Liver (tissue), 9 donors: ENCODE results near the gene SEMA4G. TPM values are rescaled to one million over a fixed set of nuclear protein-coding genes. Genes with fewer than 3 reads are reported as not detected.
A peak's percentile ranks its signal among the peaks of the same experiment; 100 is the strongest.

Source experiments
- DNase-seq: peaks from one replicate; pipeline ENCODE4 v3.0.0-alpha.2; 2017; ENCODE audit warnings: low spot score
- H3K27ac ChIP-seq, 2 donors: one replicate each; pipeline ENCODE4 v1.7.0; 2013; ENCODE audit warnings: inconsistent platforms in 2 of 2, low read length in 2 of 2, control low read depth in 1 of 2, low read depth in 1 of 2, mild to moderate bottlenecking in 1 of 2
- H3K27me3 ChIP-seq, 4 donors: one replicate each; pipeline versions ENCODE4 v1.6.1 to v1.7.0; 2013; ENCODE audit warnings: low read length in 3 of 4, inconsistent platforms in 1 of 4, mild to moderate bottlenecking in 1 of 4, moderate library complexity in 1 of 4; ENCODE audit not compliant: control insufficient read depth in 4 of 4, insufficient read depth in 4 of 4
- H3K36me3 ChIP-seq, 4 donors: one replicate each; pipeline versions ENCODE4 v1.6.1 to v1.7.0; 2013; ENCODE audit warnings: low read length in 3 of 4, mild to moderate bottlenecking in 3 of 4, low read depth in 1 of 4, moderate library complexity in 1 of 4; ENCODE audit not compliant: control insufficient read depth in 4 of 4, insufficient read depth in 3 of 4
- H3K4me1 ChIP-seq, 4 donors: one replicate each; pipeline versions ENCODE4 v1.6.1 to v1.7.0; 2013; ENCODE audit warnings: low read length in 3 of 4, mild to moderate bottlenecking in 3 of 4, moderate library complexity in 1 of 4; ENCODE audit not compliant: control insufficient read depth in 4 of 4, insufficient read depth in 4 of 4
- H3K4me3 ChIP-seq, 3 donors: one replicate each; pipeline versions ENCODE4 v1.6.1 to v1.7.0; 2013; ENCODE audit warnings: low read length in 3 of 3, control low read depth in 1 of 3, low read depth in 1 of 3, mild to moderate bottlenecking in 1 of 3
- H3K9ac ChIP-seq, 2 donors: one replicate each; pipeline ENCODE4 v1.7.0; 2013; ENCODE audit warnings: low read length in 2 of 2, mild to moderate bottlenecking in 2 of 2, moderate library complexity in 2 of 2, control low read depth in 1 of 2, low read depth in 1 of 2
- H3K9me3 ChIP-seq, 4 donors: one replicate each; pipeline versions ENCODE4 v1.6.1 to v1.7.0; 2013; ENCODE audit warnings: low read length in 3 of 4; ENCODE audit not compliant: control insufficient read depth in 4 of 4
- CTCF ChIP-seq: fragments of 150-350 bp; IDR thresholded peaks from 2 replicates; pipeline ENCODE4 v1.5.1; 2017; ENCODE audit warnings: improper control_type of control experiment, low read depth, low read length; ENCODE audit not compliant: missing input control
- EGR1 ChIP-seq, 2 donors: IDR thresholded peaks; 2 replicates each; pipeline ENCODE4 v1.6.1; 2016 to 2018; ENCODE audit warnings: antibody characterized with exemption in 2 of 2, low read depth in 2 of 2
- FOXA1 ChIP-seq: IDR thresholded peaks from 2 replicates; pipeline ENCODE4 v1.6.1; 2016; ENCODE audit warnings: antibody characterized with exemption
- FOXA2 ChIP-seq: IDR thresholded peaks from 2 replicates; pipeline ENCODE4 v1.6.1; 2016; ENCODE audit warnings: antibody characterized with exemption
- GABPA ChIP-seq, 2 donors: IDR thresholded peaks in 1 of 2; conservative IDR thresholded peaks in 1 of 2; 2 replicates each; pipeline ENCODE4 v1.6.1; 2016; ENCODE audit warnings: antibody characterized with exemption in 2 of 2, mild to moderate bottlenecking in 1 of 2, moderate library complexity in 1 of 2
- HNF4A ChIP-seq, 2 donors: conservative IDR thresholded peaks; 2 replicates each; pipeline ENCODE4 v1.6.1; 2016; ENCODE audit warnings: antibody characterized with exemption in 2 of 2, mild to moderate bottlenecking in 2 of 2
- HNF4G ChIP-seq: IDR thresholded peaks from 2 replicates; pipeline ENCODE4 v1.6.1; 2016; ENCODE audit warnings: antibody characterized with exemption
- JUND ChIP-seq, 2 donors: IDR thresholded peaks; 2 replicates each; pipeline ENCODE4 v1.6.1; 2016; ENCODE audit warnings: antibody characterized with exemption in 2 of 2
- NR2F2 ChIP-seq: IDR thresholded peaks from 2 replicates; pipeline ENCODE4 v1.6.1; 2016; ENCODE audit warnings: antibody characterized with exemption
- RAD21 ChIP-seq, 2 donors: IDR thresholded peaks; 2 replicates each; pipeline ENCODE4 v1.6.1; 2016; ENCODE audit warnings: antibody characterized with exemption in 2 of 2, mild to moderate bottlenecking in 2 of 2
- REST ChIP-seq: IDR thresholded peaks from 2 replicates; pipeline ENCODE4 v1.6.1; 2016; ENCODE audit warnings: antibody characterized with exemption, mild to moderate bottlenecking
- RXRA ChIP-seq, 2 donors: IDR thresholded peaks; 2 replicates each; pipeline ENCODE4 v1.6.1; 2017 to 2018; ENCODE audit warnings: antibody characterized with exemption in 2 of 2, mild to moderate bottlenecking in 1 of 2
- SP1 ChIP-seq: IDR thresholded peaks from 2 replicates; pipeline ENCODE4 v1.6.1; 2018; ENCODE audit warnings: antibody characterized with exemption, mild to moderate bottlenecking
- TAF1 ChIP-seq: conservative IDR thresholded peaks from 2 replicates; pipeline ENCODE4 v1.6.1; 2016; ENCODE audit warnings: antibody characterized with exemption, mild to moderate bottlenecking
- YY1 ChIP-seq: IDR thresholded peaks from 2 replicates; pipeline ENCODE4 v1.6.1; 2016; ENCODE audit warnings: antibody characterized with exemption, mild to moderate bottlenecking
- WGBS: extraction: QIAGEN DNeasy Blood & Tissue Kit; methylation state at CpG from one replicate; pipeline ENCODE4 v1.1.7; 2013; 5-methylcytosine and 5-hydroxymethylcytosine counted together
- polyA plus RNA-seq, 2 donors: library from polyadenylated mRNA; stranded (reverse) in 1 of 2; unstranded in 1 of 2; fragments of 200-250 nt in 1 of 2; fragments of >200 nt in 1 of 2; fragmentation: Nextera tagmentation in 1 of 2; extraction: Ambion mirVana in 1 of 2; gene quantifications; one replicate each; pipeline versions ENCODE4 v1.2.1 to v1.2.3, GENCODE V29; 2013 to 2015
- total RNA-seq, 2 donors: library from RNA; depleted of rRNA; stranded (reverse); fragments of >200 nt; gene quantifications; one replicate each; pipeline ENCODE4 v1.2.3, GENCODE V29; 2014
- TF ChIP-seq, protein P1 (sequence below): IDR thresholded peaks from 2 replicates; pipeline ENCODE4 v1.6.1; 2016; ENCODE audit warnings: antibody characterized with exemption
- TF ChIP-seq, protein P2 (sequence below): IDR thresholded peaks from 2 replicates; pipeline ENCODE4 v1.6.1; 2016; ENCODE audit warnings: antibody characterized with exemption
- TF ChIP-seq, protein P3 (sequence below): IDR thresholded peaks from 2 replicates; pipeline ENCODE4 v1.6.1; 2016; ENCODE audit warnings: antibody characterized with exemption
- donor health status: healthy.
- donor health status: healthy.
- donor health status: healthy.
- donor health status: healthy.
- donor health status: healthy.

The SEMA4G gene
- total and polyA plus RNA-seq, 4 donors, result 13.9 to 56.0 (median 30.2) TPM

GRCh38 chr10:100978121-100978900 lies 9.0 kb downstream of the SEMA4G start (continued):
- TF ChIP-seq RAD21 (IDR thresholded peaks at IDR 0.05) (no peak), GABPA (IDR thresholded peaks at IDR 0.05 in 1 of 2, conservative IDR thresholded peaks at IDR 0.05 in 1 of 2) (no peak), FOXA2 (no peak), SP1 (no peak), RXRA (IDR thresholded peaks at IDR 0.05) (no peak), CTCF (no peak), EGR1 (IDR thresholded peaks at IDR 0.05; ENCODE audit: low read depth in 2 of 2) (no peak)
- TF ChIP-seq, protein P1, sequence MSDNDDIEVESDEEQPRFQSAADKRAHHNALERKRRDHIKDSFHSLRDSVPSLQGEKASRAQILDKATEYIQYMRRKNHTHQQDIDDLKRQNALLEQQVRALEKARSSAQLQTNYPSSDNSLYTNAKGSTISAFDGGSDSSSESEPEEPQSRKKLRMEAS, result no peak

DNA sequence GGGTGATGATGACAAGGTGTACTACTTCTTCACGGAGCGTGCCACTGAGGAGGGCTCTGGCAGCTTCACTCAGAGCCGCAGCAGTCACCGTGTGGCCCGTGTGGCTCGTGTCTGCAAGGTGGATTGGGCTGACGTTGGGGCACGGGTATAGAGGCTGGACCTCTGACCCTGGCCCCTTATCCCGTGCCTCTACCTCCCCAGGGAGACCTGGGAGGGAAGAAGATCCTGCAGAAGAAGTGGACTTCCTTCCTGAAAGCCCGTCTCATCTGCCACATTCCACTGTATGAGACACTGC lies 9.5 kb downstream of the SEMA4G start:
- TF ChIP-seq RXRA (IDR thresholded peaks at IDR 0.05) (no peak), JUND (IDR thresholded peaks at IDR 0.05) (no peak), TAF1 (no peak), FOXA2 (no peak), REST (no peak), NR2F2 (no peak), GABPA (IDR thresholded peaks at IDR 0.05 in 1 of 2, conservative IDR thresholded peaks at IDR 0.05 in 1 of 2) (no peak), SP1 (no peak), FOXA1 (no peak), YY1 (no peak), EGR1 (IDR thresholded peaks at IDR 0.05; ENCODE audit: low read depth in 2 of 2) (no peak), HNF4G (no peak), RAD21 (IDR thresholded peaks at IDR 0.05) (no peak), HNF4A (conservative IDR thresholded peaks at IDR 0.05) (no peak), CTCF (no peak)
- TF ChIP-seq, protein P2, sequence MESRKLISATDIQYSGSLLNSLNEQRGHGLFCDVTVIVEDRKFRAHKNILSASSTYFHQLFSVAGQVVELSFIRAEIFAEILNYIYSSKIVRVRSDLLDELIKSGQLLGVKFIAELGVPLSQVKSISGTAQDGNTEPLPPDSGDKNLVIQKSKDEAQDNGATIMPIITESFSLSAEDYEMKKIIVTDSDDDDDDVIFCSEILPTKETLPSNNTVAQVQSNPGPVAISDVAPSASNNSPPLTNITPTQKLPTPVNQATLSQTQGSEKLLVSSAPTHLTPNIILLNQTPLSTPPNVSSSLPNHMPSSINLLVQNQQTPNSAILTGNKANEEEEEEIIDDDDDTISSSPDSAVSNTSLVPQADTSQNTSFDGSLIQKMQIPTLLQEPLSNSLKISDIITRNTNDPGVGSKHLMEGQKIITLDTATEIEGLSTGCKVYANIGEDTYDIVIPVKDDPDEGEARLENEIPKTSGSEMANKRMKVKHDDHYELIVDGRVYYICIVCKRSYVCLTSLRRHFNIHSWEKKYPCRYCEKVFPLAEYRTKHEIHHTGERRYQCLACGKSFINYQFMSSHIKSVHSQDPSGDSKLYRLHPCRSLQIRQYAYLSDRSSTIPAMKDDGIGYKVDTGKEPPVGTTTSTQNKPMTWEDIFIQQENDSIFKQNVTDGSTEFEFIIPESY, result no peak
- TF ChIP-seq, protein P1, result no peak
- TF ChIP-seq, protein P3, sequence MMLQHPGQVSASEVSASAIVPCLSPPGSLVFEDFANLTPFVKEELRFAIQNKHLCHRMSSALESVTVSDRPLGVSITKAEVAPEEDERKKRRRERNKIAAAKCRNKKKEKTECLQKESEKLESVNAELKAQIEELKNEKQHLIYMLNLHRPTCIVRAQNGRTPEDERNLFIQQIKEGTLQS, result no peak
- 91% methylated on average over 10 of the region's 10 CpGs for WGBS
- Histone ChIP-seq H3K9ac (no peak overlapping the region), H3K4me3 (no peak overlapping the region), H3K4me1 (no peaks in the 10 kb centered on the region), H3K9me3 (no peaks in the 10 kb centered on the region), H3K27me3 (no peaks in the 10 kb centered on the region), H3K27ac (no peak overlapping the region), H3K36me3 (peaks cover 6 to 58% (median 28%) of the 10 kb centered on the region in 4 donors)
- peak; percentile 25 for DNase-seq
